ENCODE results near the gene RPL15.
"Not testable (repeated sequence)": the region's sequence is repeated elsewhere in the genome, so short reads cannot be mapped to it uniquely, and the experiment has no call there.

Gene RPL15

DNA sequence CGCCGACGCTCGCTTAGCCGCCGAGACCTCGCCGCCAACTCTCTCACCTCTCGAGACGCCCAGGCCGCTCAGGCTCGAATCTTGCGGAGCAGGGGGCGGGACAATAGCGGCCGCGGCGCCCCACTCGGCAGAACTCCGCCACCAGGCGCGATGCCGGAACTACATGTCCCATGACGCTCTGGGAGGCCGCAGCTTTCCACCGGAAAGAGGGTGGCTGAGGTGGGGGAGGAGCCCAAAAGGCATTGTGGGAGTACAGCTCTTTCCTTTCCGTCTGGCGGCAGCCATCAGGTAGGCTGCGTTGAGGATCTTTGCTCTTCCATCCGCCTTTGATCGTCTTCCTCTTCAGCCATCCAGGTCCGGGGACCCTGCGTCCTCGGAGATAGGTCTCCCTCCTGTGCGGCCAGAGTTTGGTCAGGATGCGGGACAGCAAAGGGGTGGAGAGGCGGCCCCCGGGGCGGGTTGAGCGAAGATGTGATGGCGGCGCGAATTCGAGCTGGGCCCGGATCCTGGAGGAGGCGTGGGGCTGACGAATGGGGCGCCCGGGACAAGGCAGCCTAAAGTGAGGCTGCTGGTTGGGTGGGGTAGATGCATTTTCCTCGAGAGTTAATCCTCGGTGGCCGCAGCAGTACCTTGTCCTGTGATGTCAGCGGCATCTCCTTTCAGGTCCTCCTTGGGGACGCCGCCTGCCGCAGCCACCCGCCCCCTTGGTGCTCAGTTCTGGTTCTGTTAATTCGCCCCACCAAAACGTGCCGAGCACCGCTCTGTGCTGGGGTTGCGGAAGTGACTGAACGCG, at the start of gene RPL15, which contains the start of gene NKIRAS1:
Gene RPL15 (plus strand): TSS at position 247 of the 793 bp plus-strand sequence. CDS start 728 bp downstream, outside the sequence.
Gene NKIRAS1 (minus strand): TSS at position 105 of the 793 bp plus-strand sequence. CDS start 6,086 bp downstream, outside the sequence.
- H3K4me3 ChIP-seq (ENCODE audit: low read depth, low read length) = peak within 1 kb of the TSS; percentile 94
- TF ChIP-seq, protein P1, sequence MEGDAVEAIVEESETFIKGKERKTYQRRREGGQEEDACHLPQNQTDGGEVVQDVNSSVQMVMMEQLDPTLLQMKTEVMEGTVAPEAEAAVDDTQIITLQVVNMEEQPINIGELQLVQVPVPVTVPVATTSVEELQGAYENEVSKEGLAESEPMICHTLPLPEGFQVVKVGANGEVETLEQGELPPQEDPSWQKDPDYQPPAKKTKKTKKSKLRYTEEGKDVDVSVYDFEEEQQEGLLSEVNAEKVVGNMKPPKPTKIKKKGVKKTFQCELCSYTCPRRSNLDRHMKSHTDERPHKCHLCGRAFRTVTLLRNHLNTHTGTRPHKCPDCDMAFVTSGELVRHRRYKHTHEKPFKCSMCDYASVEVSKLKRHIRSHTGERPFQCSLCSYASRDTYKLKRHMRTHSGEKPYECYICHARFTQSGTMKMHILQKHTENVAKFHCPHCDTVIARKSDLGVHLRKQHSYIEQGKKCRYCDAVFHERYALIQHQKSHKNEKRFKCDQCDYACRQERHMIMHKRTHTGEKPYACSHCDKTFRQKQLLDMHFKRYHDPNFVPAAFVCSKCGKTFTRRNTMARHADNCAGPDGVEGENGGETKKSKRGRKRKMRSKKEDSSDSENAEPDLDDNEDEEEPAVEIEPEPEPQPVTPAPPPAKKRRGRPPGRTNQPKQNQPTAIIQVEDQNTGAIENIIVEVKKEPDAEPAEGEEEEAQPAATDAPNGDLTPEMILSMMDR (IDR thresholded peaks at IDR 0.05; ENCODE audit: low read depth, low read length) = 0 out of 2 replicates have a peak, but pooled peaks have one; percentile 22

DNA sequence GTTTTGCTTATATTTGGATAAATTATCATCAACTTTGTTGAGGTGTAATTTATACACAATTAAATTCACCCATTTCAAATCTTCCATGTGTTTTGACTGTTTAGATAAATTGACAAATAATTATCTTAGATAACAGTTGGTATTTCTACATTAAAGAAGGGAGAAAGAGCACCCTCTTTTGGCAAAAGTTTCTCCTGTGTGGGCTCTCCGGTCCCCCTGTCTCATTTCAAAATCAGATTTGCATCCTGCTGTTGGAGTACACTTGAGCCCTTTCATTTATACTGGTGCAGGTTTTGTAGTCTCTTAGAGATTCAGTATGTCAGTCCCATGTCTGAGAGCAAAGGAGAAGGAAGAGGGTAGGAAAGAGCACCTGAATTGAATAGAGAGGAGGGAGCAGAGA, 49.5 kb upstream of the RPL15 start:
- TF ChIP-seq, protein P1 (IDR thresholded peaks at IDR 0.05; ENCODE audit: low read depth, low read length) = no peak
- H3K4me3 ChIP-seq (ENCODE audit: low read depth, low read length) = no peak overlapping the region

DNA sequence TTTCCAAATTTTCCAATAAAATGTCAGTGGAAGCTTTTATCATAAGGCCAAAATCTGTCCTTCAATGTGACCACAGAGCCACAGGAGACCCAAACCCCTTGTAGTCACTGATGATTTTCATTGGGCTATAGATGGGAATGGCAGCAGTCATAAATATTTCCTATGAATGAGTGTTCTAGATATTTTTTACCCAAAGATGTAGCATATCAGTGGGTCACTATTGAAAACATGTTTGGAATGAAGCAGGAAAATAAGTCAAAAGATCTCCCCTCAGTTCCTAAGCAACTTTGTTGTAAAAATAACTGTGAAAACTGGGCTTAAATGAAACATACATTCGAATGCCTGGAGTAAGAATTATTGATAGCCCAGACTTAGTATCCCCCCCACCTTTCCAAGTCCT, 49.1 kb upstream of the RPL15 start:
- no peak overlapping the region for H3K4me3 ChIP-seq (ENCODE audit: low read depth, low read length)
- TF ChIP-seq, protein P1 (IDR thresholded peaks at IDR 0.05; ENCODE audit: low read depth, low read length) = no peak

DNA sequence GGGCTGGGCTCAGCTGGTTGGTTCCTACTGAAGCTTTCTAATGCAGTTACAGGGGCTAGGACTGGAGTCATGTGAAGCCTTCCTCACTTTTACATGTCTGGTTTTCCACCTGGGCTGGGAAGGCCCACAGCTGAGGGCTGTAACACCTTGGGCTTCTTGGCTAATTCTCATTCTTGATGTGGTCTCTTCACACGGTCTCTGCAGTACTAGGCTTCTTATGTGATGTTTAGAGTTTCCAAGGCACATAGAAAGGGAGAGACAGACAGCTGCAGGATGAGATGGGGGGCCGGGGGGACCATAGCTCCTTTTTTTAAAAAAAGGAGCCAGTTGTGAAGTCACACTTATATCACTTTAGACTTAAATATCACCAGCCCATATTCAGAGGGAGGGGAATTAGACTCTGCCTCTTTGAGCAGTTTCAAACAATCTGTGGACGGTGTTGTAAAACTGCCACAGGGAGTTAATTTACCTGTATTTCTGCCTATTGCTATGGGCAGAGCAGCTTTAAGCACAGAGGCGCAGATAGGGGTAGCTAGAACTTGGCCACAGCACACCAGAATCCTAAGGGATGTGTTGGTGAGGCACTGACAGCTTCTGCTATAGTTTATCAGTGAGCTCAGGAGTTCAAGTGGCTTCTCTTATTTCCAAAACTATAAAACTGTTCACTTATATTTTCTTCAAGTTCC, 46.8 kb upstream of the RPL15 start:
- TF ChIP-seq, protein P1 (IDR thresholded peaks at IDR 0.05; ENCODE audit: low read depth, low read length) = no peak
- no peak overlapping the region for H3K4me3 ChIP-seq (ENCODE audit: low read depth, low read length)

DNA sequence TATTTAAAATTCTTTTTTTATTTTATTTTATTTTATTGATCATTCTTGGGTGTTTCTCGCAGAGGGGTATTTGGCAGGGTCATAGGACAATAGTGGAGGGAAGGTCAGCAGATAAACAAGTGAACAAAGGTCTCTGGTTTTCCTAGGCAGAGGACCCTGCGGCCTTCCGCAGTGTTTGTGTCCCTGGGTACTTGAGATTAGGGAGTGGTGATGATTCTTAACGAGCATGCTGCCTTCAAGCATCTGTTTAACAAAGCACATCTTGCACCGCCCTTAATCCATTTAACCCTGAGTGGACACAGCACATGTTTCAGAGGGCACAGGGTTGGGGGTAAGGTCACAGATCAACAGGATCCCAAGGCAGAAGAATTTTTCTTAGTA, 46.3 kb upstream of the RPL15 start:
- not testable (repeated sequence) for H3K4me3 ChIP-seq (ENCODE audit: low read depth, low read length)

DNA sequence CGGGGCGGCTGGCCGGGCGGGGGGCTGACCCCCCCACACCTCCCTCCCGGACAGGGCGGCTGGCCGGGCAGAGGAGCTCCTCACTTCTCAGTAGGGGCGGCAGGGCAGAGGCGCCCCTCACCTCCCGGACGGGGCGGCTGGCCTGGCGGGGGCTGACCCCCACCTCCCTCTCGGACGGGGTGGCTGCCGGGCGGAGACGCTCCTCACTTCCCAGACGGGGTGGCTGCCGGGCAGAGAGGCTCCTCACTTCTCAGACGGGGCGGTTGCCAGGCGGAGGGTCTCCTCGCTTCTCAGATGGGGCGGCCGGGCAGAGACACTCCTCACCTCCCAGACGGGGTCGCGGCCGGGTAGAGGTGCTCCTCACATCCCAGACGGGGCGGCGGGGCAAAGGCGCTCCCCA, 45.6 kb upstream of the RPL15 start:
- H3K4me3 ChIP-seq (ENCODE audit: low read depth, low read length) = not testable (repeated sequence)

DNA sequence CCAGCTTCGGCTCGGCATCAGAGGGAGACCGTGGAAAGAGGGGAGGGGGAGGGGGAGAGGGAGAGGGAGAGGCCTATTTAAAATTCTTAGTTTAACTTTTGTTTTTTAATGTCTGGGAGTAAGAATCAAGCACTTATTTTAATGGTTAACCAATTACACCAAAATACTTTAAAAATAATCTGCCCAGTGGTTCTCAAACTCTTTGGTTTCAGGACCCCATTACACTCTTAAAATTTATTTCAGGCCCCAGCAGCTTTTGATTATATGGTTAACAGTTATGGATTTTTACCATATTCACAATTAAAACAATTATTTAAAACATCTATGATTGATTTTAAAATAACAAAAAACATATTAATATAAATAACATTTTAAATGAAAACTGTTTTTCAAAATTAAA, 44.6 kb upstream of the RPL15 start:
- TF ChIP-seq, protein P1 (IDR thresholded peaks at IDR 0.05; ENCODE audit: low read depth, low read length) = no peak
- H3K4me3 ChIP-seq (ENCODE audit: low read depth, low read length) = no peak overlapping the region

DNA sequence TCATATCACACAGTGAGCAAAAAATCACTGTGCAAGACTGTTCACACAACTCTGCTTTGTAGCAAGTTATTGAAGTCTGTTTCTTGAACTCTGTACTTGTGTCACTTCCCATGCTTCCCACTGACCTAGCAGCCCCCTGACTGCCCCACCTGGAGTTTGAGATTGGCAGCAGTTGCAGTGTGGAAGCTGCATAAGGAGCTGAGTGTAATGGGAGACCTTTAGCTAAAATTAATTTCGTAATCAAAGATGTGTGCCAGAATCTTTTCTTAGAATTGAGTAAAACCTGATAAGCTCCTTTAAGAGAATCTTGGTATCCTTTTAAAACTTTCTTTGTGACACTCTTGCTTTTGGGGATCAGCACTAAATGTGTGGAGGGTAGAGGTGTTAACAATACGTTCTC, 43.0 kb upstream of the RPL15 start:
- H3K4me3 ChIP-seq (ENCODE audit: low read depth, low read length) = no peak overlapping the region
- TF ChIP-seq, protein P1 (IDR thresholded peaks at IDR 0.05; ENCODE audit: low read depth, low read length) = no peak
